K562 (cell line): Measurements from ENCODE around the gene WEE1. TPM values are rescaled to one million over a fixed set of nuclear protein-coding genes. Genes with fewer than 3 reads are reported as not detected.

Experiments
- ASH1L ChIP-seq: fragments of 450-650 bp; IDR thresholded peaks from 2 replicates; pipeline ENCODE4 v1.6.1; 2018; ENCODE audit warnings: borderline replicate concordance, mild to moderate bottlenecking, low read depth; ENCODE audit not compliant: partially characterized antibody
- ATF7 ChIP-seq: fragments of 450-650 bp; IDR thresholded peaks from 2 replicates; pipeline ENCODE4 v1.7.1; 2014; ENCODE audit warnings: mild to moderate bottlenecking, moderate library complexity
- CREB1 ChIP-seq, 2 experiments: sonication (generic) in 1 of 2; formaldehyde crosslinking in 1 of 2; IDR thresholded peaks; 2 replicates each; pipeline versions ENCODE4 v1.6.1 to v1.8.0; 2012 to 2022; ENCODE audit warnings: inconsistent platforms in 1 of 2, mild to moderate bottlenecking in 1 of 2, missing genetic modification reagents in 1 of 2, moderate library complexity in 1 of 2
- DACH1 ChIP-seq: fragments of 450-650 bp; IDR thresholded peaks from 2 replicates; pipeline ENCODE4 v1.6.1; 2018; ENCODE audit not compliant: partially characterized antibody
- EHMT2 ChIP-seq: fragments of 450-650 bp; IDR thresholded peaks from 2 replicates; pipeline ENCODE4 v1.6.1; 2018; ENCODE audit warnings: antibody characterized with exemption
- ETV1 ChIP-seq: fragments of 450-650 bp; conservative IDR thresholded peaks from 2 replicates; pipeline ENCODE4 v1.6.1; 2016; ENCODE audit warnings: missing genetic modification characterization, control low read depth, low read depth, missing compliant biosample characterization
- HMGN3 ChIP-seq: IDR thresholded peaks from 2 replicates; pipeline ENCODE4 v1.6.1; 2011; ENCODE audit warnings: borderline replicate concordance, low read depth, mild to moderate bottlenecking, mixed read lengths, low read length; ENCODE audit not compliant: insufficient read length; ENCODE audit errors: extremely low read depth
- MLX ChIP-seq, 2 experiments: fragments of 450-650 bp in 1 of 2; sonication (generic) in 1 of 2; formaldehyde crosslinking; conservative IDR thresholded peaks; 2 replicates each; pipeline versions ENCODE4 v1.4.0 to v1.8.1; 2020 to 2022; ENCODE audit warnings: mild to moderate bottlenecking in 1 of 2, missing genetic modification reagents in 1 of 2
- NEUROD1 ChIP-seq: fragments of 150-350 bp; IDR thresholded peaks from 2 replicates; pipeline ENCODE4 v1.6.1; 2014; ENCODE audit warnings: borderline replicate concordance, low read length, low read depth; ENCODE audit not compliant: partially characterized antibody
- PCBP2 ChIP-seq: fragments of 200-400 bp; formaldehyde crosslinking; IDR thresholded peaks from 2 replicates; pipeline ENCODE4 v1.6.1; 2018; ENCODE audit warnings: low read length, low read depth, mild to moderate bottlenecking, moderate library complexity; ENCODE audit not compliant: poor library complexity, severe bottlenecking
- PHF20 ChIP-seq: fragments of 450-650 bp; IDR thresholded peaks from 2 replicates; pipeline ENCODE4 v1.6.1; 2018; ENCODE audit not compliant: partially characterized antibody
- PPARD ChIP-seq: fragments of 250-450 bp; sonication (Bioruptor Pico); IDR thresholded peaks from 2 replicates; pipeline ENCODE4 v1.8.0; 2022; ENCODE audit warnings: inconsistent platforms, mild to moderate bottlenecking, moderate library complexity
- RFX1 ChIP-seq: fragments of 450-650 bp; IDR thresholded peaks from 2 replicates; pipeline ENCODE4 v1.6.1; 2016; ENCODE audit warnings: mild to moderate bottlenecking, moderate library complexity
- TFAM ChIP-seq: fragments of 250-450 bp; sonication (Bioruptor Pico); conservative IDR thresholded peaks from 2 replicates; pipeline ENCODE4 v1.5.0; 2021; ENCODE audit warnings: mild to moderate bottlenecking, moderate library complexity
- ZNF124 ChIP-seq: sonication (generic); formaldehyde crosslinking; IDR thresholded peaks from 2 replicates; pipeline ENCODE4 v1.8.1; 2022; ENCODE audit warnings: missing genetic modification reagents
- ZNF133 ChIP-seq: fragments of 250-450 bp; sonication (Bioruptor Pico); IDR thresholded peaks from 2 replicates; pipeline ENCODE4 v1.4.0; 2020; ENCODE audit warnings: mild to moderate bottlenecking
- ZNF3 ChIP-seq: fragments of 250-450 bp; sonication (Bioruptor Pico); IDR thresholded peaks from 2 replicates; pipeline ENCODE4 v1.5.0; 2021; ENCODE audit warnings: mild to moderate bottlenecking, moderate library complexity
- ZNF41 ChIP-seq: fragments of 250-450 bp; sonication (Bioruptor Pico); conservative IDR thresholded peaks from 2 replicates; pipeline ENCODE4 v1.4.0; 2020; ENCODE audit warnings: mild to moderate bottlenecking
- ZNF584 ChIP-seq: fragments of 200-800 bp; sonication (Bioruptor generic); IDR thresholded peaks from 2 replicates; pipeline ENCODE4 v1.6.1; 2016; ENCODE audit warnings: low read depth, mild to moderate bottlenecking, missing genetic modification characterization, missing compliant biosample characterization
- ZNF655 ChIP-seq: fragments of 250-450 bp; sonication (Bioruptor Pico); IDR thresholded peaks from 2 replicates; pipeline ENCODE4 v1.5.0; 2021
- ZNF778 ChIP-seq: fragments of 450-650 bp; formaldehyde crosslinking; IDR thresholded peaks from 2 replicates; pipeline ENCODE4 v1.4.0; 2020; ENCODE audit warnings: mild to moderate bottlenecking, moderate library complexity
- polyA plus RNA-seq, 8 experiments: library from polyadenylated mRNA; depleted of rRNA in 4 of 8; stranded (reverse) in 5 of 8; unstranded in 3 of 8; fragments of >200 nt; fragmentation: Nextera tagmentation in 2 of 8; fragmentation: Illumina TruSeq in 1 of 8; extraction: Ambion mirVana in 2 of 8; extraction: Trizol in 1 of 8; gene quantifications; 2 replicates each; pipeline versions ENCODE4 v1.2.1 to v1.2.3, GENCODE V29; 2011 to 2014; ENCODE audit warnings: inconsistent platforms in 1 of 8, missing spikeins in 1 of 8
- total RNA-seq, 7 experiments: library from RNA; depleted of rRNA in 6 of 7; stranded (reverse); fragments of >200 nt in 6 of 7; fragmentation: Illumina TruSeq in 2 of 7; extraction: Trizol in 2 of 7; gene quantifications; 2 replicates each; pipeline versions ENCODE4 v1.2.1 to v1.2.3, GENCODE V29; 2011 to 2021; ENCODE audit warnings: low replicate concordance in 1 of 7
- TF ChIP-seq, protein P1 (sequence below): sonication (generic); formaldehyde crosslinking; IDR thresholded peaks from 2 replicates; pipeline ENCODE4 v1.8.1; 2023; ENCODE audit warnings: mild to moderate bottlenecking, missing genetic modification reagents
- TF ChIP-seq, protein P2 (sequence below): sonication (generic); formaldehyde crosslinking; IDR thresholded peaks from 2 replicates; pipeline ENCODE4 v1.8.0; 2022; ENCODE audit warnings: mild to moderate bottlenecking, missing genetic modification reagents

WEE1 gene
- total and polyA plus RNA-seq, 9 of the 15 experiments (the other 6 are each of a cell fraction or from before 2014, with no cell fraction given), result 21.9 to 99.0 (median 67.4) TPM

DNA sequence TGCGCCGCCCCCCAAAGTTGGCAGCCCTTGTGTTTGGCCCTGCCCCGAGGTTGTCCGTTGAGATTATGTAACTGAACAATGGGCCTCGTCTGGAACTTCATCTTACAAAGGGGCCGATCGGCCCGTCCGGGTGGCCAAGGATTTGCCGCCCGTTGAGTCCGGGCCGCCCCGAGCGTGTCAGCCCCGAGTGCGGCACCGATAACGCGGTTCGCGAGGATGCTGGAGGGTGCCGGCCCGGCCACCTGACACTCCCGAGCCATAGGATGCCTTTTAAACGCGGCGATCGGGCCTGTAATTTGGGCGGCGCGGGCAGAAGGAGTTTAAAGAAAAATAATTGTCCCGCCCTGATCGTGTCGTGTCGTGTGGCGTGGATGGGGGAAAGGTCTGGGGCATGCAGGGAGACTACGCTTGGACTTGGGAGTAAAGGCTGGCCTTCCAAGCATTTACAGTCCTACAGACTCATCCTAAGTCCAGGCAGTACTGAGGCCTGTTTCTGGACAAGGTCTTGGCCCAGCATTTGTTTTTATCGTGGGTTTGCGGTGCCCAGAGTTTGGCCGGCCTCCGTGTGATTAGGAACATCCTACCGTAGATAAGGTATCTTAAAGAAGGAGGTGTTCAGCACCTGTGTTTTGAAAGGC is 1.3 kb downstream of the WEE1 start (continued):
- TF ChIP-seq, protein P1, sequence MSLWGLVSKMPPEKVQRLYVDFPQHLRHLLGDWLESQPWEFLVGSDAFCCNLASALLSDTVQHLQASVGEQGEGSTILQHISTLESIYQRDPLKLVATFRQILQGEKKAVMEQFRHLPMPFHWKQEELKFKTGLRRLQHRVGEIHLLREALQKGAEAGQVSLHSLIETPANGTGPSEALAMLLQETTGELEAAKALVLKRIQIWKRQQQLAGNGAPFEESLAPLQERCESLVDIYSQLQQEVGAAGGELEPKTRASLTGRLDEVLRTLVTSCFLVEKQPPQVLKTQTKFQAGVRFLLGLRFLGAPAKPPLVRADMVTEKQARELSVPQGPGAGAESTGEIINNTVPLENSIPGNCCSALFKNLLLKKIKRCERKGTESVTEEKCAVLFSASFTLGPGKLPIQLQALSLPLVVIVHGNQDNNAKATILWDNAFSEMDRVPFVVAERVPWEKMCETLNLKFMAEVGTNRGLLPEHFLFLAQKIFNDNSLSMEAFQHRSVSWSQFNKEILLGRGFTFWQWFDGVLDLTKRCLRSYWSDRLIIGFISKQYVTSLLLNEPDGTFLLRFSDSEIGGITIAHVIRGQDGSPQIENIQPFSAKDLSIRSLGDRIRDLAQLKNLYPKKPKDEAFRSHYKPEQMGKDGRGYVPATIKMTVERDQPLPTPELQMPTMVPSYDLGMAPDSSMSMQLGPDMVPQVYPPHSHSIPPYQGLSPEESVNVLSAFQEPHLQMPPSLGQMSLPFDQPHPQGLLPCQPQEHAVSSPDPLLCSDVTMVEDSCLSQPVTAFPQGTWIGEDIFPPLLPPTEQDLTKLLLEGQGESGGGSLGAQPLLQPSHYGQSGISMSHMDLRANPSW (CRISPR knock-in tag), result peak; percentile 27; the same call in 1 of the 2 replicates
- TF ChIP-seq ZNF778 (CRISPR knock-in tag), result no peak
- TF ChIP-seq ZNF655 (CRISPR knock-in tag), result no peak
- no peak for TF ChIP-seq ZNF124 (CRISPR knock-in tag)
- no peak for TF ChIP-seq DACH1
- TF ChIP-seq ATF7, result no peak
- no peak for TF ChIP-seq ZNF41
- no peak for TF ChIP-seq HMGN3
- no peak for TF ChIP-seq PHF20
- TF ChIP-seq RFX1, result no peak
- TF ChIP-seq ETV1 (tag), result no peak
- TF ChIP-seq CREB1 (IDR thresholded peaks at IDR 0.05), result no peak
- TF ChIP-seq CREB1 (CRISPR knock-in tag; IDR thresholded peaks at IDR 0.05), result no peak
- TF ChIP-seq ZNF3 (CRISPR knock-in tag), result no peak
- peak; percentile 17 for TF ChIP-seq NEUROD1
- TF ChIP-seq ZNF584 (CRISPR knock-in tag), result no peak
- TF ChIP-seq EHMT2, result no peak
- no peak for TF ChIP-seq PPARD (CRISPR knock-in tag)
- TF ChIP-seq, protein P2, sequence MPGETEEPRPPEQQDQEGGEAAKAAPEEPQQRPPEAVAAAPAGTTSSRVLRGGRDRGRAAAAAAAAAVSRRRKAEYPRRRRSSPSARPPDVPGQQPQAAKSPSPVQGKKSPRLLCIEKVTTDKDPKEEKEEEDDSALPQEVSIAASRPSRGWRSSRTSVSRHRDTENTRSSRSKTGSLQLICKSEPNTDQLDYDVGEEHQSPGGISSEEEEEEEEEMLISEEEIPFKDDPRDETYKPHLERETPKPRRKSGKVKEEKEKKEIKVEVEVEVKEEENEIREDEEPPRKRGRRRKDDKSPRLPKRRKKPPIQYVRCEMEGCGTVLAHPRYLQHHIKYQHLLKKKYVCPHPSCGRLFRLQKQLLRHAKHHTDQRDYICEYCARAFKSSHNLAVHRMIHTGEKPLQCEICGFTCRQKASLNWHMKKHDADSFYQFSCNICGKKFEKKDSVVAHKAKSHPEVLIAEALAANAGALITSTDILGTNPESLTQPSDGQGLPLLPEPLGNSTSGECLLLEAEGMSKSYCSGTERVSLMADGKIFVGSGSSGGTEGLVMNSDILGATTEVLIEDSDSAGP, result no peak
- TF ChIP-seq TFAM (CRISPR knock-in tag), result no peak
- TF ChIP-seq MLX (CRISPR knock-in tag; conservative IDR thresholded peaks at IDR 0.05), result 0 out of 4 replicates have a peak, but pooled peaks of 1 of the 2 experiments have one; percentile 26
- no peak for TF ChIP-seq ZNF133 (CRISPR knock-in tag)
- TF ChIP-seq ASH1L, result no peak
- TF ChIP-seq PCBP2, result no peak
